Tibial nerve (tissue), 4 donors: ENCODE measurements around the gene DOCK9. TPM values are rescaled to one million over a fixed set of nuclear protein-coding genes. Genes with fewer than 3 reads are reported as not detected.

Experiments
- DNase-seq, 2 donors: peaks; one replicate each; pipeline ENCODE4 v3.0.0-alpha.2; 2019; ENCODE audit warnings: low spot score in 2 of 2
- H3K27ac ChIP-seq, 4 donors: fragments of 200-600 bp; sonication (generic) in 3 of 4; one replicate each; pipeline ENCODE4 v1.5.1; 2017 to 2019; ENCODE audit warnings: mild to moderate bottlenecking in 1 of 4
- H3K27me3 ChIP-seq, 2 donors: fragments of 200-600 bp; sonication (generic) in 1 of 2; one replicate each; pipeline versions ENCODE4 v1.5.1 to v1.6.0; 2017 to 2019
- H3K36me3 ChIP-seq, 3 donors: fragments of 200-600 bp; sonication (generic); one replicate each; pipeline ENCODE4 v1.5.1; 2018 to 2019
- H3K4me1 ChIP-seq, 4 donors: fragments of 200-600 bp; sonication (generic) in 3 of 4; one replicate each; pipeline ENCODE4 v1.5.1; 2017 to 2019
- H3K4me3 ChIP-seq, 4 donors: fragments of 200-600 bp; sonication (generic) in 3 of 4; one replicate each; pipeline ENCODE4 v1.5.1; 2017 to 2019; ENCODE audit warnings: mild to moderate bottlenecking in 1 of 4, moderate library complexity in 1 of 4
- H3K9me3 ChIP-seq, 4 donors: fragments of 200-600 bp; sonication (generic) in 3 of 4; one replicate each; pipeline ENCODE4 v1.5.1; 2017 to 2019
- EP300 ChIP-seq, 2 donors: sonication (generic); formaldehyde crosslinking; IDR thresholded peaks; one replicate each; pipeline ENCODE4 v1.6.1; 2017; ENCODE audit warnings: antibody characterized with exemption in 2 of 2, mild to moderate bottlenecking in 1 of 2
- POLR2A ChIP-seq, 2 donors: fragments of 450-650 bp; IDR thresholded peaks; one replicate each; pipeline ENCODE4 v1.6.1; 2017; ENCODE audit warnings: antibody characterized with exemption in 2 of 2, mild to moderate bottlenecking in 2 of 2, moderate library complexity in 2 of 2
- WGBS, 2 donors: methylation state at CpG; one replicate each; pipeline ENCODE4 v1.1.5; 2018; 5-methylcytosine and 5-hydroxymethylcytosine counted together
- total RNA-seq, 4 donors: library from RNA; depleted of rRNA; stranded (reverse); fragments of >200 nt; gene quantifications; one replicate each; pipeline ENCODE4 v1.1.0, GENCODE V29; 2016
- TF ChIP-seq, protein P1 (sequence below), 5 experiments: fragments of 200-600 bp in 3 of 5; fragments of 450-650 bp in 2 of 5; sonication (generic) in 3 of 5; IDR thresholded peaks; one replicate each; pipeline ENCODE4 v1.5.1; 2016 to 2019; ENCODE audit warnings: antibody characterized with exemption in 5 of 5, mild to moderate bottlenecking in 3 of 5, moderate library complexity in 2 of 5

The DOCK9 gene
- total RNA-seq, 4 donors from 2014 or later: 147 to 258 (median 243) TPM

- no peaks in the 10 kb centered on the region for H3K9me3 ChIP-seq
- 80 to 91% methylated on average over 8 to 9 of the region's 9 CpGs for WGBS, 2 donors
- no peaks in the 10 kb centered on the region for H3K27me3 ChIP-seq
- no peaks in the 10 kb centered on the region for H3K36me3 ChIP-seq
- H3K4me1 ChIP-seq: no peaks in the 10 kb centered on the region
- H3K27ac ChIP-seq: no peak overlapping the region
- DNase-seq: no peak
- no peak for TF ChIP-seq EP300 (IDR thresholded peaks at IDR 0.05)
- TF ChIP-seq, protein P1, sequence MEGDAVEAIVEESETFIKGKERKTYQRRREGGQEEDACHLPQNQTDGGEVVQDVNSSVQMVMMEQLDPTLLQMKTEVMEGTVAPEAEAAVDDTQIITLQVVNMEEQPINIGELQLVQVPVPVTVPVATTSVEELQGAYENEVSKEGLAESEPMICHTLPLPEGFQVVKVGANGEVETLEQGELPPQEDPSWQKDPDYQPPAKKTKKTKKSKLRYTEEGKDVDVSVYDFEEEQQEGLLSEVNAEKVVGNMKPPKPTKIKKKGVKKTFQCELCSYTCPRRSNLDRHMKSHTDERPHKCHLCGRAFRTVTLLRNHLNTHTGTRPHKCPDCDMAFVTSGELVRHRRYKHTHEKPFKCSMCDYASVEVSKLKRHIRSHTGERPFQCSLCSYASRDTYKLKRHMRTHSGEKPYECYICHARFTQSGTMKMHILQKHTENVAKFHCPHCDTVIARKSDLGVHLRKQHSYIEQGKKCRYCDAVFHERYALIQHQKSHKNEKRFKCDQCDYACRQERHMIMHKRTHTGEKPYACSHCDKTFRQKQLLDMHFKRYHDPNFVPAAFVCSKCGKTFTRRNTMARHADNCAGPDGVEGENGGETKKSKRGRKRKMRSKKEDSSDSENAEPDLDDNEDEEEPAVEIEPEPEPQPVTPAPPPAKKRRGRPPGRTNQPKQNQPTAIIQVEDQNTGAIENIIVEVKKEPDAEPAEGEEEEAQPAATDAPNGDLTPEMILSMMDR (IDR thresholded peaks at IDR 0.05): no peak
- no peak overlapping the region for H3K4me3 ChIP-seq
Measured at GRCh38 chr13:98774776-98775175, 203.1 kb downstream of the DOCK9 start.

DNA sequence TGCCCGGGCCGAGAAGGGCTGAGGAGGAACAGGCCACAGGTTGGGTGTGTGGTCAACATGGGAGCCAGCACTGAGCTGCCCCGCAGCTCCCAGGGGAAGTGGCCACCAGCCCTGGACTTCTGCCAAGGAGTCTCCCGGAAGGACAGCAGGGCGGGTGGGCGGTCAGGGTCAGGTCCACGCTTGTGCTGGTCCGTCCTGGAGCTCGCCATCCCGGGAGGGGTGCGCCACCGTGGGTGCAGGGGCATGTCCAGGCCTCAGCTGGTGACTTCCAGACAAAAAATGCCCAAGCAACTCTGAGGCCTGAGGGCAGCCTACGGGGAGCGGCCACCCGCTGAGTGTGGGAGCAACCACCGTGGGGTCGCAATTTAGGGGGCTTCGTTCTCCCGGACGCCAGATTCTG lies 203.9 kb downstream of the DOCK9 start:
- WGBS, 2 donors: 84 to 86% methylated on average over 16 to 18 of the region's 20 CpGs
- Histone ChIP-seq H3K36me3 (no peaks in the 10 kb centered on the region), H3K4me1 (no peaks in the 10 kb centered on the region), H3K9me3 (no peaks in the 10 kb centered on the region), H3K27me3 (no peaks in the 10 kb centered on the region), H3K4me3 (no peak overlapping the region), H3K27ac (no peak overlapping the region)
- no peak for DNase-seq
- TF ChIP-seq EP300 (IDR thresholded peaks at IDR 0.05) (no peak), POLR2A (IDR thresholded peaks at IDR 0.05) (no peak)
- TF ChIP-seq, protein P1 (IDR thresholded peaks at IDR 0.05): no peak

- Histone ChIP-seq H3K36me3 (no peaks in the 10 kb centered on the region), H3K4me3 (no peak overlapping the region), H3K9me3 (no peaks in the 10 kb centered on the region), H3K27me3 (no peaks in the 10 kb centered on the region), H3K27ac (no peak overlapping the region), H3K4me1 (no peaks in the 10 kb centered on the region)
- 73 to 80% methylated on average over 9 to 12 of the region's 12 CpGs for WGBS, 2 donors
- TF ChIP-seq, protein P1 (IDR thresholded peaks at IDR 0.05): no peak
- TF ChIP-seq POLR2A (IDR thresholded peaks at IDR 0.05) (no peak), EP300 (IDR thresholded peaks at IDR 0.05) (no peak)
- DNase-seq: no peak
Measured at GRCh38 chr13:98772794-98773452, 204.9 kb downstream of the DOCK9 start.

GRCh38 chr13:98771838-98772611 lies 205.8 kb downstream of the DOCK9 start:
- H3K4me1 ChIP-seq: no peaks in the 10 kb centered on the region
- H3K36me3 ChIP-seq: no peaks in the 10 kb centered on the region
- 77 to 82% methylated on average over 16 of the region's 16 CpGs for WGBS, 2 donors
- H3K27ac ChIP-seq: no peak overlapping the region
- DNase-seq: no peak
- no peaks in the 10 kb centered on the region for H3K27me3 ChIP-seq
- no peak overlapping the region for H3K4me3 ChIP-seq
- TF ChIP-seq EP300 (IDR thresholded peaks at IDR 0.05) (no peak), POLR2A (IDR thresholded peaks at IDR 0.05) (no peak)
- TF ChIP-seq, protein P1 (IDR thresholded peaks at IDR 0.05): no peak
- no peaks in the 10 kb centered on the region for H3K9me3 ChIP-seq

DNA sequence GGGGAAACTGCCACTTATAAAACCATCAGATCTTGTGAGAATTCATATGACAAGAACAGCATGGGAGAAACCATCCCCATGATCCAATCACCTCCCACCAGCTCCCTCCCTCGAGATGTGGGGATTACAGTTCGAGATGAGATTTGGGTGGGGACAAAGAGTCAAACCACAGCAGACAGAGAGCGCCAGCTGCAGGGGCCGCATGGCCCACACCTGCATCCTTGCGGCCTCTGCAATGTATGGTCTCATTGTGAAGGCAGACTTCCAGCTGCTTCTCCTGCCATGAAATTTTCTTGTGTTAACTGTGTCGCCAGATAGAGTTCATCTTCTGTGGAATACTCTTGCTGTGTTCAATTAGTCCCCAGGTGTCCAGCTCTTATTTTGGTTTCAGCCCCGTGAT lies 208.1 kb downstream of the DOCK9 start:
- no peak overlapping the region for H3K4me3 ChIP-seq
- no peaks in the 10 kb centered on the region for H3K4me1 ChIP-seq
- H3K27ac ChIP-seq: no peak overlapping the region
- TF ChIP-seq, protein P1 (IDR thresholded peaks at IDR 0.05): no peak
- no peak for TF ChIP-seq EP300 (IDR thresholded peaks at IDR 0.05)
- TF ChIP-seq POLR2A (IDR thresholded peaks at IDR 0.05): no peak
- H3K9me3 ChIP-seq: no peaks in the 10 kb centered on the region
- H3K36me3 ChIP-seq: no peaks in the 10 kb centered on the region
- no peaks in the 10 kb centered on the region for H3K27me3 ChIP-seq
- WGBS, 2 donors: 67 to 72% methylated on average over 7 of the region's 7 CpGs
- DNase-seq: no peak
